ENCODE results near the gene DHCR7.

Gene DHCR7

GRCh38 chr11:71410363-71410966, 37.7 kb downstream of the DHCR7 start:
- DNase-seq (ENCODE audit: low read depth): no peak

DNA sequence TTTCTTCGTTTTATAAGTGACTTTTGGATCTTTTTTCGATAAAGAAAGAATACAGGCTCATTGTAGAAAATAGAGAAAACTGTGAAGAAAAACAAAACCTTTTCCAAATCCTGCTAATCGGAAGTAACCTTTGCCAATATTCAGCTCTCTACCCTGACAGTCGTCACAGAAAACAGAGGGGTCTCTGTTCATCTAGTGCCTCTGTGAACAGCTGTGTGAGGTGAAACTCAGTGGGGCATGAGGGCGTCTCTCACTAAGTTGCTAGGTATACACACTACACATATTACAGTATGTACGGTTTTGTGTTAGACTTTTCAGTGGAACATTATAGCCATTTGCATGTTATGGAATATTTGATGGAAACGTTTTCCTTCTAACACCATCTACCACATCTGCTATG, 39.4 kb downstream of the DHCR7 start:
- DNase-seq (ENCODE audit: low read depth): no peak

- DNase-seq (ENCODE audit: low read depth): no peak
These were observed 40.8 kb downstream of the DHCR7 start for GRCh38 chr11:71407356-71407755.

- DNase-seq (ENCODE audit: low read depth): no peak
These were observed 41.5 kb downstream of the DHCR7 start for GRCh38 chr11:71406681-71407080.

- DNase-seq (ENCODE audit: low read depth): no peak
These were observed 44.0 kb downstream of the DHCR7 start for GRCh38 chr11:71404209-71404608.

DNA sequence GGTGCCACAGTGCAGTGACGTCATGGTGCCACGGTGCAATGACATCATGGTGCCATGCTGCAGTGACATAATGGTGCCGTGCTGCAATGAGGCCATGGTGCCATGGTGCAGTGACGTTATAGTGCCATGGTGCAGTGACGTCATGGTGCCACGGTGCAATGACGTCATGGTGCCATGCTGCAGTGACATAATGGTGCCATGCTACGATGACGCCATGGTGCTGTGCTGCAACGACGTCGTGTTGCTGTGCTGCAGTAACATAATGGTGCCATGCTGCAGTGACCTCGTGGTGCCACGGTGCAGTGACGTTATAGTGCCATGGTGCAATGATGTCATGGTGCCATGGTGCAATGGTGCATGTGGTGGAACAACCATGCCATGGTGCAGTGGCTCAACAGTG, 45.3 kb downstream of the DHCR7 start:
- no peak for DNase-seq (ENCODE audit: low read depth)

- no peak for DNase-seq (ENCODE audit: low read depth)
These were observed 48.0 kb downstream of the DHCR7 start for GRCh38 chr11:71400216-71400615.

DNA sequence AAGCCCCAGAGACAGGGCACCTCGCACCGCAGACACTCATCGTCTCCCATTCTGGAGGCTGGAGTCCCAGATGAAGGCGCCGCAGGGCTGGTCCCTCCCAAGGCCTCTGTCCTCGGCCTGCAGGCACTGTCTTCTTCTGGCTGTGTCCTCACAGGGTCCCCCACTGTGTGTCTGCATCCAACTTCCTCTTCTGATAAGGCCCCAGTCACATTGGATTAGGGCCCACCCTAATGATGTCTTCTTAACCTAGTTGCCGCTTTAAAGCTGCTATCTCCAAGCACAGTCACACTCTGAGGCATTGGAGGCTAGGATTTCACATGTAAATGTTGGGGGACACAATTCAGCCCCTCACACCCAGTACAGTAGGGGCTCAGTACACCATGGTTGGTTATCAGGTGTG, 48.9 kb downstream of the DHCR7 start:
- DNase-seq (ENCODE audit: low read depth): no peak

- DNase-seq (ENCODE audit: low read depth): no peak
These were observed 50.2 kb downstream of the DHCR7 start for GRCh38 chr11:71397961-71398360.

- no peak for DNase-seq (ENCODE audit: low read depth)
These were observed 50.8 kb downstream of the DHCR7 start for GRCh38 chr11:71397331-71397860.

DNA sequence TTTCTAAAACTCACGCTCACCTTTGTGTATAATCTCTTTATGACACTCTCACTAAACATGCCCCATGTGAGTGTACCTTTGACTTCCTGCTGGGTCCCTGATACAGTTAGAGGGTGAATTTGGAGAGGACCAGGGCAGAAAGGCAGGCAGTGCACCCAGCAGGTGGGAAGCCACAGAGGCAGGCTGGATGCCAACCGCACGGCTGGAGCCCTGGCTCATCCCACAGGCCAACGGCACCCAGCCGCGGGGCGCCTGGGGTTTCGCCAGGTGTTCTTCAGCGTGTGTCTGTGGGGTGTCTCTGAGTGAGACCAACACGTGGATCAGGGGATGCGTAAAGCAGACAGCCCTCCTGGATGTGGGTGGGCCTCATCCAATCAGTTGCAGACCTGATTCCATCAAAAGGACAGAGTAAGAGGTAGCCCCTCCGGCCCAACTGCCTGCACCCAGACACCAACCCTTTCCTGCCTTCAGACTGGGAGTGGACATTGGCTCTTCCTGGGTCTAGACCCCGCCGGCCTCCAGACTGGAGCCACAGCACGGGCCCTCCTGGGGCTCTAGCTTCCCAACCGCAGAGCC, 51.6 kb downstream of the DHCR7 start:
- no peak for DNase-seq (ENCODE audit: low read depth)

GRCh38 chr11:71395774-71396173, 52.4 kb downstream of the DHCR7 start:
- no peak for DNase-seq (ENCODE audit: low read depth)

GRCh38 chr11:71395263-71395560, 53.0 kb downstream of the DHCR7 start:
- DNase-seq (ENCODE audit: low read depth): no peak

GRCh38 chr11:71393283-71393682, 54.9 kb downstream of the DHCR7 start:
- no peak for DNase-seq (ENCODE audit: low read depth)

- DNase-seq (ENCODE audit: low read depth): no peak
These were observed 56.4 kb downstream of the DHCR7 start for GRCh38 chr11:71391796-71392195.

DNA sequence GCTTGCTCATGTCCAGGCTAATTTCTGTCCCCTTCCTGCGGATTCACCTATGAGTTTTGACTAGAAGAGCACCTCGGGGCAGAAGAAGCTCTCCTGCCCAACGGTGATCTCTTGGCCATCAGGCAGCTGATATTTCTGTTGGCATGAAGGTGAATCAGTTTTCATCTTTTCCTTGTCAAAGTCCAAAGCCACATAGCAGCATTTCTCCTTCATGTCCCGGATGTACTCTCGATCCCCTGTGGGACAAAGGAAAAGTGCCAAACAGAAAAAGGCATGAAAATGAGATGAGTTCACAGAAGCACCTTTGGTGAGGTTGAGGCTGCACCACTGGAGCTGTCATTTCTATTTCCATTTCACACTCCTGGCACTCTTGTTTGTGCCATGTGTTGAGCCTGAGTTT, 56.8 kb downstream of the DHCR7 start:
- no peak for DNase-seq (ENCODE audit: low read depth)

DNA sequence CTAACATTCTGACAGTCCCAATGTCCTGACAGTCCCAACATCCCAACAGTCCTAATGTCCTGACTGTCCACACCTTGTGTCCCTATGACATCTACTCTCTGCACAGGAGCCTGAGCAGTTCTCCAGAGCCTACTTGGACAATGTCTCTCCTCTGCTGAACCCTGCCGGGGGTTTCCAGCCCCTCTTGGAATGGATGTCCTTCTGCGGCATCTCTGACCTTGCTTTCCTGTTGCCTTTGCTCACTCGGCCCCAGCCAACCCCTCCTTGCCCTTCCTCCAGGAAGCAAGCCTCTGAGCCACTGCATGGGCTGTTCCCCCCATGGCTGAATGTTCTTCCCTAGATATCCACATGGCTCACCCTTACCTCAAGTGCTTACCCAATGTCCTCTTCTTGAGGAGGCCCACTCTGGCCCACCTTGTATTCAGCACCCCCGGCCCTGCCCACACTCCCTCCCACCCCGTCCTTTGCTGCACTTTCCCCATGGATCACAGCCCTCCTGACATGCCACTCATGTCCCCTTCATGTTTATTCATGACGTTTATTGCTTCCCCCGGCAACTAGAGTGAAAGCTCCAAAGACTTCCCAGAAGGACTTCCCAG, 59.5 kb downstream of the DHCR7 start:
- no peak for DNase-seq (ENCODE audit: low read depth)

GRCh38 chr11:71387784-71388636, 60.2 kb downstream of the DHCR7 start:
- DNase-seq (ENCODE audit: low read depth): no peak

- DNase-seq (ENCODE audit: low read depth): no peak
These were observed 61.0 kb downstream of the DHCR7 start for GRCh38 chr11:71387200-71387599.

DNA sequence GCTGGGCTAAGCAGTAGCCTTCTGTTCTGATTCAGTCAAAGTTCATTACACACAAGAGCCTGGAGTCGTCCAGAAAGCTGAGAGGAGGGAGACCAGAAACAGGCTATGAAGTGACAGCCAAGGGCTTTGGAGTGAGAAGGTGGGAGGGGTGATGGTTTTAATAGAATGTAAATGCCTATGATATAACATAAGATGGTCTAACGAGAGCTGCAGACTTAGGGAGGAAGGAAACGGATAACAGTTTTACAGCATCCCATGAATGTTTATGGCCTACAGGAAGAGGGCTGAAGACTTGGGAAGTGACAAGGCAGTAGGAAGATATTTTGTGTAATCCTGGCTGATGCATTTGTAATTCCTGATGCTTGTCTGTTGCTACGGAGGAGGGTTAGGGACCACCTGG, 62.0 kb downstream of the DHCR7 start:
- no peak for DNase-seq (ENCODE audit: low read depth)

GRCh38 chr11:71385091-71385490, 63.1 kb downstream of the DHCR7 start:
- DNase-seq (ENCODE audit: low read depth): no peak

- DNase-seq (ENCODE audit: low read depth): no peak
These were observed 63.6 kb downstream of the DHCR7 start for GRCh38 chr11:71384561-71384960.
